CD4-positive, alpha-beta T cell treated with Interleukin-15 for 4 hours (primary cell): Measurements from ENCODE around the gene EPHA1.

ENCODE experiments used
- DNase-seq: peaks from one replicate; pipeline ENCODE4 v3.0.0-alpha.2; 2020; ENCODE audit warnings: low spot score

Gene EPHA1

DNA sequence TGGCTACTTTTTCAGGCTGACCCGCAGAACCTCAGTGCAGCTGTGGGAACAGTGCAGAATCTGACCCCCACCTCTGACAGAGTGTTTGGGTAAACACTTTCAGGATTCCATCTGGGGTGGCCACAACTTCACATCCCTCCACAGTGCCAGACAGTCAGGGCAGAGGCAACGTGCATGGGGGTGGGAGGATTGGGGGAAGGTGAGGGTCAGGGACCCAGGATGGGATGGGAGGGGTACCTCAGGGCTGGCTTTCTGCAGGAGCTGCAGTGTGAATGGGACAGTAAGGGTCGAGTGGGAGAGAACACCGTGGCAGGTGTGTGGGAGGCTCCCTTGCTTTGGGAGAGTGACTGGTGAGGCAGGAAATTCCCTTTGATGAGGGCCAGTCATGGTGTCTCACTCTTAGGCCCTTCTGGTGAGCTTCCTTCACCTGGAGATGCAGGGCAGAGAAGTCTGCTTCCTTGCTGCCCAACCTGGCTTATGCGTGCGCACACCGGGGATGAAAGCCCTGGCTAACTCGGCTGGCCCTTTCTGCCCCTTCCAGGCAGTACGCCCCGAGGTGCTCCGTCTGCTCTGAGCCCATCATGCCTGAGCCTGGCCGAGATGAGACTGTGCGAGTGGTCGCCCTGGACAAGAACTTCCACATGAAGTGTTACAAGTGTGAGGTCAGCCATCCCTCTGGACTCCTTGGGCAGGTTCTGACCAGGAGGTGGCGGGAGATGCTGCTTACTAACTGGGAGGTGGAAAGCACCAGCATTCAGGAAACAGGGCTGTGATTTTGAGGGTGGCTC lies 19.1 kb downstream of the EPHA1 start:
- DNase-seq = no peak

- DNase-seq = no peak
These were observed 20.1 kb downstream of the EPHA1 start for GRCh38 chr7:143388491-143389101.

DNA sequence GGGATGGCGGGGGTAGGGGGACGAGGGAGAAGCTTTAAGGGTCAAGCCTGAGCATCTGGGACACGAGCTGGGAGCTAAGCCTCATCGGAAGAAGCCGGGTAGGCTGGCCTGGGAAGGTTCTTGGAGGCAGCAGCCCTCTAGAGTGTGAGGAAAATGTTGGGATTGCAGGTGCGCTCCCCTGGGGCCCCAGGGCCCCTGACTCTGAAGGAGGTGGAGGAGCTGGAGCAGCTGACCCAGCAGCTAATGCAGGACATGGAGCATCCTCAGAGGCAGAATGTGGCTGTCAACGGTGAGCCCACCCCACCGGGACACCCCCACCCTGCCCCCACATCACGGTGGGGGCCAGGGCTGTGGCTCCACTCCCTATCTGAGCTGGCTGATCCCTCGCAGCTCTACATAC lies 20.6 kb downstream of the EPHA1 start:
- no peak for DNase-seq

GRCh38 chr7:143387156-143387975 lies 21.3 kb downstream of the EPHA1 start:
- no peak for DNase-seq

GRCh38 chr7:143385891-143386781 lies 22.5 kb downstream of the EPHA1 start:
- peak; percentile 53 for DNase-seq

GRCh38 chr7:143384661-143385631 lies 23.7 kb downstream of the EPHA1 start:
- DNase-seq = no peak

DNA sequence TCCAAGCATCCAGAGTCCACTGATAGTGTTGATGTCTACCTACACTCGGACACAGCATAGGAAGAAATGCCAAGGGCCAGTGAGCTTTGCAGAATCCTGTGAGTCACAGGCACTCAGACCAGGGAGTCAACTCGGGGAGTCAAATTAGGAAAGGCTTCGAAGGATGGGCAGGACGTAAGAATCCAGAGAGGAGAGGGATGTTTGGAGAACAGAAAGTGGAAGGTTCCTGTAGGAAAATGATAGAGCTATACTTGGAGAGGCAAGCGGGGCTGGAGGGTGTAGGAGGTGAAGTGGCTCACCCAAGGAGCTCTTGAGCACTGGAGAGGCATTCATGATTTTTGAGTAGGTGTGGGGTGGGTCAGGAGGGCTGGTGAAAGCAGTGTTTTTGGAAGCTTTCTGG lies 24.5 kb downstream of the EPHA1 start:
- no peak for DNase-seq

DNA sequence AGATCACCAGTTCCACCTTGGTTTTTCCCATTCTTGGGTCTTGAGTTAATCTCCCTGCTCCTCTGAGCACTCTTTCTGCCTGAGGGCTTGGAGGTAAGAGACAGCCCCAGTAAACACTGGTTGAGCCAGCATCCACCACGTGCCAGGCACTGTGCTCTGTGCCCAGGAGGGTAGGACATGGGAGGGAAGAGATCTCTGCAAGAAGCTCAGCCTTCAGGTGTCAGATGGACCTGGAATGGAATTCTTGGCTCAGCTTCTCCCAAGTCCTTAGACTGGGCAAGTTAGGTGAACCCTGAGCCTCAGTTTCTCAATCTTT lies 25.1 kb downstream of the EPHA1 start:
- DNase-seq = no peak

GRCh38 chr7:143382791-143383641 lies 25.6 kb downstream of the EPHA1 start:
- no peak for DNase-seq

GRCh38 chr7:143382126-143382790 lies 26.4 kb downstream of the EPHA1 start:
- no peak for DNase-seq

DNA sequence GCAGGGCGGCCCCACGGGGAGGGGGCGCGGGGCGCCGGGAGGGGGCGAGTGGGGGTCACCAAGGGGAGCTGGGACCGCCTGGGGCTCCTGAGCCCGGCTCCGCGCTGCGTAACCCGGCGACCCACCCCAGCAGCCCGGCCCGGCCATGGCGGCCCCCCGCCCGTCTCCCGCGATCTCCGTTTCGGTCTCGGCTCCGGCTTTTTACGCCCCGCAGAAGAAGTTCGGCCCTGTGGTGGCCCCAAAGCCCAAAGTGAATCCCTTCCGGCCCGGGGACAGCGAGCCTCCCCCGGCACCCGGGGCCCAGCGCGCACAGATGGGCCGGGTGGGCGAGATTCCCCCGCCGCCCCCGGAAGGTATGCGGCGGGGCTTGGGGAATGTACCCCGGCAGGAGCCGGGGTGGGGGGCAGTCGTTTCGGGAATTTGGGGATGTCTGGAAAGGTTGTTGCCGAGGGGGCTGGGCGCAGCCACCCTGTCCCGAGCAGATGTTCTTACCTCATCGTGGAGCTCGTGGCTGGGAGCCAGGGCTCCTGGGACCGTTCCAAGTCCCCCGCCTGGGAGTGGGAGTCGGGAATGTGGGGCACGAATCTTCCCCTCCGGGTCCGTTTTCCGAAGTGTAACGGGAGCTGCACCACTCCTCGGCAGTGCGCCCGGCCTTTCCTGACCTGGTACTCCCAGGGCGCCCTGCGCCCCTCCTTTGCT lies 27.1 kb downstream of the EPHA1 start:
- no peak for DNase-seq

DNA sequence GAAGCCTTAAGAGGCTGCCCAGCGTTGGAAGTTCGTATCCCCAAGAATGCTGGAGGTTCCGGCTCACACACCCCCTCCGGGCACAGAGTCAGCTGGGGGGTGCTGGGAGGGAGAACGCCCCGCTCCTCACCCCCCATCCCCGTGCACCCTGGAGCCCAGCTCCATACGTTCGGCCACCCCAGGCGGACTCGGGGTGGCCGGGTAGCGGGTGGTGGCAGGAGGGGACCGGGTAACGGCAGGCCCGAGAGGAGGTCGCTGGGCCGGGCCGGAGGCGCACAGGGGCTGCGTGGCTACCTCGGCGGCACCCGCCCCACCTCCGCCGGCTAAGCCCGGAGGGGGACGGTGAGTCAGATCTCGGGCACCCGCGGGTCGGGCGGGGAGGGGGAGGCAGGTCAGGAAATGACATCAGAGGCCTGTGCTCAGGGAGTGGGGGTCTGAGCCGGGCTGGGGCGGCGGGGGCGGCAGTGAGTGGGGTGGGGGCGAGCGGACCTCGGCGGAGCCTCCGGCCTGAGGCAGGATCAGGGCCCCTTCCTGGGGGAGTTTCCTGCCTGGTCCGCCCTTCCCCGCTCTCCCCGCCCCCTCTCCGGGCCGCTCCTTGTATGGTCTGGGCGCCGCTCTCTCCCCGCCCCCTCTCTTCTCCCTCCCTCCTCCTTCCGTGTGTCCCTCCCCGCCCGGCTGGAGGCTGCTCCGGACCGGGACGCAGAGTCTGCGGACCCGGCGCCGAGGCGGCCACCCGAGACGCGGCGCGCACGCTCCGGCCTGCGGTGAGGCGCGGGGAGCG lies 27.8 kb downstream of the EPHA1 start, which contains the start of gene ZYX:
ZYX (plus strand) TSS at position 700 of the 781 bp plus-strand sequence. CDS start 227 bp downstream, outside the sequence.
- DNase-seq = peak; percentile 89

DNA sequence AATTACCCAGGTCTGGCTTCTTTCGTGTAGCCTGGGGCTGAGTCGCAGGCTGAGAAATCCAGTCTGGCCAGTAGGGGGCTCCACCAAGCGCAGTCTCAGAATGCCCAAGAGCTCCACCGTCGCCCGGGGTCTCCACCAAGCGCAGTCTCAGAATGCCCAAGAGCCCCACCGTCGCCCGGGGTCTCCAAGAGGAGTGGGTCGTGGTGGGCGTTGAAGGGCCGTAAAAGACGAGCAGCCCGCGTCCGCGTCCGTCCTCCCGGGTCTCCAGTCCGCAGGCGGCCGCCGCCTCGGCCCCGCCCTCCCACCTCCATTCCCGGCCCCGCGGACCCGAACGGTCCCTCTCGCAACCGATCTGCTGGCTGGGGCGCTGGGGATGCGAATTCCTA lies 28.4 kb downstream of the EPHA1 start:
- DNase-seq = peak; percentile 89

- peak; percentile 14 for DNase-seq
These were observed 28.9 kb downstream of the EPHA1 start for GRCh38 chr7:143379611-143380259.

DNA sequence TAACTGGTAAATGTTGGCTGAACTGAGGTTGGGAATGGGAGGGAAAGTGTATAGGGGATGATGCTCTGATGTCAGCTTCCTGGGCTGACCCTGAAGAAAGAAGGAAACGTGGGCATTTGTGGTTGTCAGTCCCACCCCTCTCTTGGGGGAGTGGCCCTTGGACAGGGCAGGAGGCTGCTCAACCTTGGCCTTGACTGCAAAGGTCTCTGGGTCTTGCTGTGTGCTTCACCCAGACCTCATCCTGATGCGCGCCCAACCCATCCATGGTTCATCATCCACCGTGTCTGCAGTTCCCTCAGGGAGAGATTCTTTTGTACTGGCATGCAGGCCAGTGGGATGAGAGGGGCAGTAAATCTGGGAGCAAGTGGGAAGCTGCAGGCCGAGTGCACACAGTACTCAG lies 32.3 kb downstream of the EPHA1 start:
- no peak for DNase-seq

DNA sequence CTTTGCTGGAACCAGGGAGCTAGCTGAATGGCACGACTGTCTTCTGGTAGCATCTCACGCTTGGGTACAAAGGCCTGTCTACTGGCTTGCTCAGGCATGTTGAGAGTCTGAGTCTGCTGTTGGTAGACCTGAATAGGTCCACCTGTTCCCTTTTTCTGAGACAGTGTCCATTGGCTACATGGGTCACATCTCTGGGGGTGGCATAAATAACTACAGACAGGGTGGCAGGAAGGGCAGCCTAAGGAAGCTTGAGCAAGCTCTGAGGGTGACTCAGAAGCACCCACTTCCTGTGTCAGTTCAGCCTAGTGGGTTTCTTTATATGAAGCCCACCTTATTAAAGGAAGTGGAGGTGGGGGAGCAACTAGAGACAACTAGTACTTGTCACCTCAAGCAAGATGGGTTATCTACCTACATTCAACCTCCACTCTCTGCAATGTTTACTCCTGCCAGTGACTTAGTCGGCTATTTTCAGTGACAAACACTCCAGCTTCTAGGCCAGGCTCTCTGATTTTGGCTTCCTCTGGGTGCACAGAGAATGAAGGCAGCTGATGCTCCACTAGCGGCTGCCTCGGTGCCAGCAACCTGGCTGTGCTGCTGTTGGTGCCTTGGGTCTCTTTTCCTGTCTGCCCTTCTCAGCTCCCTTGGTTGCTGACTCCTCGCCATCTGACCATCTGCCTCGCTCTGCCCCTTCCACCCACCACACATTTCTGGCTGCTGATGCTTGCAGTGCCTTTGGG lies 33.2 kb downstream of the EPHA1 start:
- peak; percentile 70 for DNase-seq

- DNase-seq = no peak
These were observed 34.1 kb downstream of the EPHA1 start for GRCh38 chr7:143374561-143374960.
